ENCODE measurements around the gene PEPD. TPM values are rescaled to one million over a fixed set of nuclear protein-coding genes. Genes with fewer than 3 reads are reported as not detected.
"Not testable (repeated sequence)": the region's sequence is repeated elsewhere in the genome, so short reads cannot be mapped to it uniquely, and the experiment has no call there.

Gene PEPD
- total RNA-seq, 4 donors from 2014 or later = 116 to 1,166 (median 748) TPM

GRCh38 chr19:33492951-33493350 is 28.6 kb downstream of the PEPD start:
- H3K9me3 ChIP-seq = no peaks in the 10 kb centered on the region
- peak in 1 of 3 donors; percentile 24 for DNase-seq
- no peak overlapping the region for H3K4me3 ChIP-seq
- no peaks in the 10 kb centered on the region for H3K27me3 ChIP-seq
- H3K36me3 ChIP-seq = peaks cover 0 to 65% (median 0%) of the 10 kb centered on the region in 3 donors
- H3K4me1 ChIP-seq = no peaks in the 10 kb centered on the region
- TF ChIP-seq, protein P1, sequence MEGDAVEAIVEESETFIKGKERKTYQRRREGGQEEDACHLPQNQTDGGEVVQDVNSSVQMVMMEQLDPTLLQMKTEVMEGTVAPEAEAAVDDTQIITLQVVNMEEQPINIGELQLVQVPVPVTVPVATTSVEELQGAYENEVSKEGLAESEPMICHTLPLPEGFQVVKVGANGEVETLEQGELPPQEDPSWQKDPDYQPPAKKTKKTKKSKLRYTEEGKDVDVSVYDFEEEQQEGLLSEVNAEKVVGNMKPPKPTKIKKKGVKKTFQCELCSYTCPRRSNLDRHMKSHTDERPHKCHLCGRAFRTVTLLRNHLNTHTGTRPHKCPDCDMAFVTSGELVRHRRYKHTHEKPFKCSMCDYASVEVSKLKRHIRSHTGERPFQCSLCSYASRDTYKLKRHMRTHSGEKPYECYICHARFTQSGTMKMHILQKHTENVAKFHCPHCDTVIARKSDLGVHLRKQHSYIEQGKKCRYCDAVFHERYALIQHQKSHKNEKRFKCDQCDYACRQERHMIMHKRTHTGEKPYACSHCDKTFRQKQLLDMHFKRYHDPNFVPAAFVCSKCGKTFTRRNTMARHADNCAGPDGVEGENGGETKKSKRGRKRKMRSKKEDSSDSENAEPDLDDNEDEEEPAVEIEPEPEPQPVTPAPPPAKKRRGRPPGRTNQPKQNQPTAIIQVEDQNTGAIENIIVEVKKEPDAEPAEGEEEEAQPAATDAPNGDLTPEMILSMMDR (IDR thresholded peaks at IDR 0.05) = no peak
- TF ChIP-seq POLR2A (IDR thresholded peaks at IDR 0.05) = no peak
- H3K27ac ChIP-seq = no peak overlapping the region

GRCh38 chr19:33492090-33492489 is 29.5 kb downstream of the PEPD start:
- Histone ChIP-seq H3K27ac (no peak overlapping the region), H3K27me3 (no peaks in the 10 kb centered on the region), H3K36me3 (peaks cover 0 to 65% (median 0%) of the 10 kb centered on the region in 3 donors), H3K4me1 (no peaks in the 10 kb centered on the region), H3K9me3 (no peaks in the 10 kb centered on the region), H3K4me3 (no peak overlapping the region)
- TF ChIP-seq POLR2A (IDR thresholded peaks at IDR 0.05) = no peak
- TF ChIP-seq, protein P1 (IDR thresholded peaks at IDR 0.05) = no peak
- peak in 1 of 3 donors; percentile 8 for DNase-seq

DNA sequence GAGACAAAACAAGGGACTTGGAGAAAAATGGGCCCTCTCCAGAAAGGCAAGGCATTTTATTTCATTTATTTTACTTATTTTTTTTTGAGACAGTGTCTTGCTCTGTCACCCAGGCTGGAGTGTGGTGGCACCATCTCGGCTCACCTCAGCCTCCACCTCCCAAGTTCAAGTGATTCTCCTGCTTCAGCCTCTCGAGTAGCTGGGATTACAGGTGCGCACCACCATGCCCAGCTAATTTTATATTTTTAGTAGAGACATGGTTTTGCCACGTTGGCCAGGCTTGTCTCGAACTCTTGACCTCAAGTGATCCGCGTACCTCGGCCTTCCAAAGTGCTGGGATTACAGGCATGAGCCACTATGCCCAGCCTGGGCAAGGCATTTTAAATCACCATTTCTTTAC is 31.0 kb downstream of the PEPD start:
- H3K4me1 ChIP-seq, DNase-seq, H3K4me3 ChIP-seq, H3K9me3 ChIP-seq, H3K27ac ChIP-seq, H3K27me3 ChIP-seq: not testable (repeated sequence)
- H3K36me3 ChIP-seq = peaks cover 0 to 57% (median 0%) of the 10 kb centered on the region in 3 donors

DNA sequence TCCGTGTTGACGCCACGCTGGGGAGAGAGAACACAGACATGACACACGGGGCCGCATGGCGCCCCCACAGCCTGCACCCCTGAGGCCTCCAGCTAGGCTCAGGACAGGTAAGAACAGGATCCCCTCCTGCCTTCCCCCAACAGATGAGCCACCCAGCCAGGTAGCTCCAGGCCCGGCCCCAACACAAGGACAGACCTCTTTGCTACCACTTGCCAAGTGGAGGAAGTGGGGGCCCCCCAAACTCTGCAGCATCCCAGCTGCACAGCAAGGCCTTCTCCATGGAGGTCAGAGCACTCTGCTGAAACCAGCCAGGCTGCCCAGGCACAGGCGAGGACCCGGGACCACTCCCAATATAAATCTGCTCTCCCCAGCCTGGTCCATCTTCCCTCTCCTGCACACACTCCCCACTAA is 31.5 kb downstream of the PEPD start:
- no peak overlapping the region for H3K4me3 ChIP-seq
- no peaks in the 10 kb centered on the region for H3K27me3 ChIP-seq
- peaks cover 0 to 57% (median 0%) of the 10 kb centered on the region in 3 donors for H3K36me3 ChIP-seq
- H3K27ac ChIP-seq = no peak overlapping the region
- no peaks in the 10 kb centered on the region for H3K4me1 ChIP-seq
- no peaks in the 10 kb centered on the region for H3K9me3 ChIP-seq
- peak in 1 of 3 donors; percentile 39 for DNase-seq
- TF ChIP-seq POLR2A (IDR thresholded peaks at IDR 0.05) = no peak
- TF ChIP-seq, protein P1 (IDR thresholded peaks at IDR 0.05) = no peak

- H3K4me1 ChIP-seq = no peaks in the 10 kb centered on the region
- no peaks in the 10 kb centered on the region for H3K27me3 ChIP-seq
- H3K4me3 ChIP-seq = no peak overlapping the region
- no peak for TF ChIP-seq POLR2A (IDR thresholded peaks at IDR 0.05)
- TF ChIP-seq, protein P1 (IDR thresholded peaks at IDR 0.05) = no peak
- peaks cover 0 to 56% (median 0%) of the 10 kb centered on the region in 3 donors for H3K36me3 ChIP-seq
- no peaks in the 10 kb centered on the region for H3K9me3 ChIP-seq
- DNase-seq = peak in 1 of 3 donors; percentile 43
- no peak overlapping the region for H3K27ac ChIP-seq
Observed at GRCh38 chr19:33488826-33489225, 32.8 kb downstream of the PEPD start.

- Histone ChIP-seq H3K27me3 (no peaks in the 10 kb centered on the region), H3K4me1 (no peaks in the 10 kb centered on the region), H3K9me3 (no peaks in the 10 kb centered on the region), H3K4me3 (no peak overlapping the region), H3K27ac (no peak overlapping the region), H3K36me3 (peaks cover 0 to 55% (median 0%) of the 10 kb centered on the region in 3 donors)
- TF ChIP-seq, protein P1 (IDR thresholded peaks at IDR 0.05) = no peak
- TF ChIP-seq POLR2A (IDR thresholded peaks at IDR 0.05) = no peak
- peak in 1 of 3 donors; percentile 34 for DNase-seq
Observed at GRCh38 chr19:33487901-33488800, 33.4 kb downstream of the PEPD start.

Measured in Peyer's patch (tissue), 4 donors.